Uterus (tissue), 2 donors: ENCODE data around the gene TRIM28.
"Not testable (repeated sequence)": the region's sequence is repeated elsewhere in the genome, so short reads cannot be mapped to it uniquely, and the experiment has no call there.

Experiments
- POLR2A ChIP-seq, 2 donors: fragments of 450-650 bp; IDR thresholded peaks; one replicate each; pipeline ENCODE4 v1.6.1; 2016; ENCODE audit warnings: antibody characterized with exemption in 2 of 2, mild to moderate bottlenecking in 1 of 2, moderate library complexity in 1 of 2
- TF ChIP-seq, protein P1 (sequence below), 4 experiments: fragments of 200-600 bp in 2 of 4; fragments of 450-650 bp in 2 of 4; sonication (generic) in 2 of 4; IDR thresholded peaks; one replicate each; pipeline ENCODE4 v1.5.1; 2016 to 2019; ENCODE audit warnings: antibody characterized with exemption in 4 of 4, mild to moderate bottlenecking in 2 of 4, moderate library complexity in 1 of 4

DNA sequence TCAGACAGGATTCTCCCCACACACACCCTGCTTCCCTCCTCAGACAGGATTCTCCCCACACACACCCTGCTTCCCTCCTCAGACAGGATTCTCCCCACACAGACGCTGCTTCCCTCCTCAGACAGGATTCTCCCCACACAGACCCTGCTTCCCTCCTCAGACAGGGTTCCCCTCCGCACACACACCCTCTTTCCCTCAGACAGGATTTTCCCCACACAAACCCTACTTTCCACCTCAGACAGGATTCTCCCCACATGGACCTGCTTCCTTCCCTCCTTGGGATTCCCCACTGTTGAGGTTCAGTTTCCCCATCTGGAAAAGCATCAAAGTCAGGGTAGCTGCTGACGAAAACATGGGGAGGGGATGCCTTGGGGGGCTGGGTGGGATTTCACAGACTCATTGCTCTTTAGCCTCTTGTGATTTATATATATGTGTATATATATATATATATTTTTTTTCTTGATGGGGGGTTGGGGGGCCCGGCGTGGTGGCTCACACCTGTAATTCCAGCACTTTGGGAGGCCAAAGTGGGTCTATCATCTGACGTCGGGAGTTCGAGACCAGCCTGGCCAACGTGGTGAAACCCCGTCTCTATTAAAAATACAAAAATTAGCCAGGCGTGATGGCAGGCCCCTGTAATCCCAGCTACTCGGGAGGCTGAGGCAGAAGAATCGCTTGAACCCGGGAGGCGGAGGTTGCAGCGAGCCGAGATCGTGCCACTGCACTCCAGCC lies 1.1 kb upstream of the TRIM28 start:
- TF ChIP-seq, protein P1, sequence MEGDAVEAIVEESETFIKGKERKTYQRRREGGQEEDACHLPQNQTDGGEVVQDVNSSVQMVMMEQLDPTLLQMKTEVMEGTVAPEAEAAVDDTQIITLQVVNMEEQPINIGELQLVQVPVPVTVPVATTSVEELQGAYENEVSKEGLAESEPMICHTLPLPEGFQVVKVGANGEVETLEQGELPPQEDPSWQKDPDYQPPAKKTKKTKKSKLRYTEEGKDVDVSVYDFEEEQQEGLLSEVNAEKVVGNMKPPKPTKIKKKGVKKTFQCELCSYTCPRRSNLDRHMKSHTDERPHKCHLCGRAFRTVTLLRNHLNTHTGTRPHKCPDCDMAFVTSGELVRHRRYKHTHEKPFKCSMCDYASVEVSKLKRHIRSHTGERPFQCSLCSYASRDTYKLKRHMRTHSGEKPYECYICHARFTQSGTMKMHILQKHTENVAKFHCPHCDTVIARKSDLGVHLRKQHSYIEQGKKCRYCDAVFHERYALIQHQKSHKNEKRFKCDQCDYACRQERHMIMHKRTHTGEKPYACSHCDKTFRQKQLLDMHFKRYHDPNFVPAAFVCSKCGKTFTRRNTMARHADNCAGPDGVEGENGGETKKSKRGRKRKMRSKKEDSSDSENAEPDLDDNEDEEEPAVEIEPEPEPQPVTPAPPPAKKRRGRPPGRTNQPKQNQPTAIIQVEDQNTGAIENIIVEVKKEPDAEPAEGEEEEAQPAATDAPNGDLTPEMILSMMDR (IDR thresholded peaks at IDR 0.05), result not testable (repeated sequence)
- not testable (repeated sequence) for TF ChIP-seq POLR2A (IDR thresholded peaks at IDR 0.05)
